GM23338 (cell line): ENCODE data around the gene VPS37C. TPM values are rescaled to one million over a fixed set of nuclear protein-coding genes. Genes with fewer than 3 reads are reported as not detected.
A peak's percentile ranks its signal among the peaks of the same experiment; 100 is the strongest.

Experiments
- ATAC-seq: fragments of 200-7000 bp; cut with Tn5 transposase; 3 replicates; pipeline ENCODE4 v1.9.1; 2020
- DNase-seq: peaks from one replicate; pipeline ENCODE4 v3.0.0-alpha.2; 2015; ENCODE audit warnings: low spot score
- H2AFZ ChIP-seq: fragments of 200-600 bp; sonication (generic); 2 replicates; pipeline ENCODE4 v1.8.0; 2016; ENCODE audit warnings: antibody characterized with exemption, mild to moderate bottlenecking, moderate library complexity
- H3F3A ChIP-seq: fragments of 200-600 bp; sonication (generic); replicated peaks from 2 replicates; pipeline ENCODE4 v1.8.0; 2017; ENCODE audit warnings: antibody characterized with exemption, mixed run types, low read depth
- H3K27ac ChIP-seq: fragments of 200-600 bp; sonication (generic); 2 replicates; pipeline ENCODE4 v1.6.1; 2016; ENCODE audit warnings: low read depth
- H3K27me3 ChIP-seq: fragments of 200-600 bp; sonication (generic); 2 replicates; pipeline ENCODE4 v1.8.0; 2016; ENCODE audit warnings: mild to moderate bottlenecking, mixed run types, moderate library complexity; ENCODE audit not compliant: insufficient read depth
- H3K36me3 ChIP-seq: fragments of 200-600 bp; sonication (generic); 2 replicates; pipeline ENCODE4 v1.8.0; 2016; ENCODE audit warnings: mild to moderate bottlenecking; ENCODE audit not compliant: insufficient read depth
- H3K4me1 ChIP-seq: fragments of 200-600 bp; sonication (generic); 2 replicates; pipeline ENCODE4 v1.8.0; 2016; ENCODE audit warnings: mild to moderate bottlenecking, moderate library complexity; ENCODE audit not compliant: insufficient read depth
- H3K4me2 ChIP-seq: fragments of 200-600 bp; sonication (generic); 2 replicates; pipeline ENCODE4 v1.7.1; 2017; ENCODE audit warnings: mixed run types
- H3K4me3 ChIP-seq: fragments of 200-600 bp; sonication (generic); 2 replicates; pipeline ENCODE4 v1.6.1; 2016; ENCODE audit warnings: mixed run types
- H3K79me2 ChIP-seq: fragments of 200-600 bp; sonication (generic); replicated peaks from 2 replicates; pipeline ENCODE4 v1.8.0; 2017; ENCODE audit warnings: mild to moderate bottlenecking; ENCODE audit not compliant: insufficient read depth
- H3K9me2 ChIP-seq: fragments of 200-600 bp; sonication (generic); 2 replicates; pipeline ENCODE4 v1.8.0; 2017; ENCODE audit not compliant: insufficient read depth
- H4K20me1 ChIP-seq: fragments of 200-600 bp; sonication (generic); replicated peaks from 2 replicates; pipeline ENCODE4 v1.8.0; 2017; ENCODE audit warnings: mild to moderate bottlenecking; ENCODE audit not compliant: insufficient read depth
- H3K27ac Mint-ChIP-seq: 2 replicates; pipeline ENCODE4 v1.8.0; 2020; ENCODE audit warnings: inconsistent platforms, mild to moderate bottlenecking, moderate library complexity, mixed read lengths
- H3K27me3 Mint-ChIP-seq: 3 replicates; pipeline ENCODE4 v1.8.0; 2022; ENCODE audit warnings: low read depth, mild to moderate bottlenecking, moderate library complexity, mixed read lengths, inconsistent platforms; ENCODE audit not compliant: insufficient read depth, poor library complexity
- H3K36me3 Mint-ChIP-seq: 3 replicates; pipeline ENCODE4 v1.8.0; 2021; ENCODE audit warnings: low read depth, mild to moderate bottlenecking, inconsistent platforms, moderate library complexity, mixed read lengths
- H3K4me1 Mint-ChIP-seq: 3 replicates; pipeline ENCODE4 v1.8.0; 2020; ENCODE audit warnings: mild to moderate bottlenecking, inconsistent platforms, mixed read lengths
- H3K4me3 Mint-ChIP-seq: 3 replicates; pipeline ENCODE4 v1.8.0; 2021; ENCODE audit warnings: moderate library complexity, mild to moderate bottlenecking, inconsistent platforms, mixed read lengths
- H3K9me3 Mint-ChIP-seq: 3 replicates; pipeline ENCODE4 v1.8.0; 2020; ENCODE audit warnings: moderate library complexity, mild to moderate bottlenecking, inconsistent platforms, mixed read lengths
- CREB1 ChIP-seq: fragments of 250-450 bp; sonication (Bioruptor Pico); IDR thresholded peaks from 2 replicates; pipeline ENCODE4 v1.5.0; 2020; ENCODE audit warnings: low read depth, mild to moderate bottlenecking, moderate library complexity
- EZH2 ChIP-seq: fragments of 200-600 bp; sonication (generic); IDR thresholded peaks from one replicate; pipeline ENCODE4 v1.8.0; 2017; ENCODE audit warnings: antibody characterized with exemption, mild to moderate bottlenecking, low read depth; ENCODE audit not compliant: unreplicated experiment
- EZH2phosphoT487 ChIP-seq: fragments of 200-600 bp; sonication (generic); IDR thresholded peaks from one replicate; pipeline ENCODE4 v1.8.1; 2018; ENCODE audit warnings: antibody characterized with exemption; ENCODE audit not compliant: unreplicated experiment
- JUNB ChIP-seq: IDR thresholded peaks from one replicate; pipeline ENCODE4 v1.6.1; 2016; ENCODE audit warnings: antibody characterized with exemption; ENCODE audit not compliant: unreplicated experiment
- NANOG ChIP-seq: IDR thresholded peaks from 2 replicates; pipeline ENCODE4 v1.6.1; 2016; ENCODE audit warnings: antibody characterized with exemption, borderline replicate concordance
- POLR2AphosphoS5 ChIP-seq: IDR thresholded peaks from 2 replicates; pipeline ENCODE4 v1.6.1; 2016; ENCODE audit warnings: antibody characterized with exemption, low read depth
- STAT1 ChIP-seq: IDR thresholded peaks from one replicate; pipeline ENCODE4 v1.6.1; 2016; ENCODE audit warnings: antibody characterized with exemption; ENCODE audit not compliant: unreplicated experiment
- ZNF114 ChIP-seq: fragments of 250-450 bp; sonication (Bioruptor Pico); IDR thresholded peaks from 2 replicates; pipeline ENCODE4 v1.5.0; 2020; ENCODE audit warnings: mild to moderate bottlenecking, moderate library complexity
- ZNF331 ChIP-seq: fragments of 250-450 bp; sonication (Bioruptor Pico); IDR thresholded peaks from 2 replicates; pipeline ENCODE4 v1.5.0; 2020; ENCODE audit warnings: low read depth, mild to moderate bottlenecking, moderate library complexity
- polyA plus RNA-seq: library from polyadenylated mRNA; unstranded; fragments of >200 nt; fragmentation: Nextera tagmentation; extraction: Ambion mirVana; gene quantifications from 2 replicates; pipeline ENCODE4 v1.2.1, GENCODE V29; 2016
- total RNA-seq: library from RNA; depleted of rRNA; stranded (reverse); fragments of >200 nt; shearing (Covaris generic); gene quantifications from 2 replicates; pipeline ENCODE4 v1.2.3, GENCODE V29; 2014
- TF ChIP-seq, protein P1 (sequence below): IDR thresholded peaks from one replicate; pipeline ENCODE4 v1.6.1; 2018; ENCODE audit warnings: antibody characterized with exemption; ENCODE audit not compliant: unreplicated experiment
- TF ChIP-seq, protein P2 (sequence below): fragments of 250-450 bp; sonication (Bioruptor Pico); IDR thresholded peaks from 2 replicates; pipeline ENCODE4 v1.5.0; 2020; ENCODE audit warnings: mild to moderate bottlenecking, moderate library complexity
- TF ChIP-seq, protein P3 (sequence below), 2 experiments: fragments of 200-600 bp in 1 of 2; sonication (generic) in 1 of 2; conservative IDR thresholded peaks; 2 replicates each; pipeline versions ENCODE4 v1.5.1 to v1.6.1; 2016 to 2017; ENCODE audit warnings: antibody characterized with exemption in 2 of 2, low read depth in 2 of 2, mild to moderate bottlenecking in 2 of 2, moderate library complexity in 1 of 2
- TF ChIP-seq, protein P4 (sequence below): IDR thresholded peaks from 2 replicates; pipeline ENCODE4 v1.6.1; 2016; ENCODE audit warnings: antibody characterized with exemption

The VPS37C gene
- total and polyA plus RNA-seq, 2 experiments from 2014 or later: 8.8 to 19.4 TPM

DNA sequence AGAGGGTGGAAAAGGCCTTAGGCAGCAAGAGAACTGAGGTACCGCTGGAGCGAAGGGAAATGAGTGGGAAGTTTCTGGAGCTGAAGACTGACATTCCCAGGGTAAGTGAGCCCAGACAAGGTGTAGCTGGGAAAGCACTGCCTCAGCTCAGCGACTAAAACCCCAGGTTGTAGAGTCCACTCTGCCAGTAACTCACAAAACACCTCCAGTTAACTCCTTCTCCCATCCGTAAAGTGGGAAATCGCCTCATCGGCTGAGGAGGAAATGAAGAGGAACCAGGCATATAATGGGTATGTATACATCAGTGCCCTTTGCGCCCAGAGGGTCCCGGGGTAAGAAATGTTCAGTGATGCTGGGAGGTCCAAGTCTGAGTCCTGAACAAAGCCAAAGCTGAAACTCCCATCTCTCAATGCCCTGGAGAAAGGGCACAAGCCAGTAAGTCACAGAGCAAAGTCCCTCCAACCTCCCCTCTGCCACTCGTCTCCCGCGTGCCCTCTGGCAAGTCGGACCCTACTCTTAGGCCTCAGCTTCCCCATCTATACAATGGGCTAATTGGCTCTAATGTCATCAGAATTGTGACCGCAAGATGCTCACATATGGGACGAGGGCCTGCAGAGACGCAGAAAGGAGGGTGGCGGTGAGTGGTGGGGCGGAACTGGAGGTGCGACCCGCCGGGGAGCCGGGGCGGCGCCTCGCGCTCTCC, 588 bp downstream of the VPS37C start:
- TF ChIP-seq, protein P1, sequence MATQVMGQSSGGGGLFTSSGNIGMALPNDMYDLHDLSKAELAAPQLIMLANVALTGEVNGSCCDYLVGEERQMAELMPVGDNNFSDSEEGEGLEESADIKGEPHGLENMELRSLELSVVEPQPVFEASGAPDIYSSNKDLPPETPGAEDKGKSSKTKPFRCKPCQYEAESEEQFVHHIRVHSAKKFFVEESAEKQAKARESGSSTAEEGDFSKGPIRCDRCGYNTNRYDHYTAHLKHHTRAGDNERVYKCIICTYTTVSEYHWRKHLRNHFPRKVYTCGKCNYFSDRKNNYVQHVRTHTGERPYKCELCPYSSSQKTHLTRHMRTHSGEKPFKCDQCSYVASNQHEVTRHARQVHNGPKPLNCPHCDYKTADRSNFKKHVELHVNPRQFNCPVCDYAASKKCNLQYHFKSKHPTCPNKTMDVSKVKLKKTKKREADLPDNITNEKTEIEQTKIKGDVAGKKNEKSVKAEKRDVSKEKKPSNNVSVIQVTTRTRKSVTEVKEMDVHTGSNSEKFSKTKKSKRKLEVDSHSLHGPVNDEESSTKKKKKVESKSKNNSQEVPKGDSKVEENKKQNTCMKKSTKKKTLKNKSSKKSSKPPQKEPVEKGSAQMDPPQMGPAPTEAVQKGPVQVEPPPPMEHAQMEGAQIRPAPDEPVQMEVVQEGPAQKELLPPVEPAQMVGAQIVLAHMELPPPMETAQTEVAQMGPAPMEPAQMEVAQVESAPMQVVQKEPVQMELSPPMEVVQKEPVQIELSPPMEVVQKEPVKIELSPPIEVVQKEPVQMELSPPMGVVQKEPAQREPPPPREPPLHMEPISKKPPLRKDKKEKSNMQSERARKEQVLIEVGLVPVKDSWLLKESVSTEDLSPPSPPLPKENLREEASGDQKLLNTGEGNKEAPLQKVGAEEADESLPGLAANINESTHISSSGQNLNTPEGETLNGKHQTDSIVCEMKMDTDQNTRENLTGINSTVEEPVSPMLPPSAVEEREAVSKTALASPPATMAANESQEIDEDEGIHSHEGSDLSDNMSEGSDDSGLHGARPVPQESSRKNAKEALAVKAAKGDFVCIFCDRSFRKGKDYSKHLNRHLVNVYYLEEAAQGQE: no peak
- TF ChIP-seq EZH2: no peak
- no peak for TF ChIP-seq CREB1 (CRISPR knock-in tag)
- no peak for TF ChIP-seq NANOG
- TF ChIP-seq, protein P2, sequence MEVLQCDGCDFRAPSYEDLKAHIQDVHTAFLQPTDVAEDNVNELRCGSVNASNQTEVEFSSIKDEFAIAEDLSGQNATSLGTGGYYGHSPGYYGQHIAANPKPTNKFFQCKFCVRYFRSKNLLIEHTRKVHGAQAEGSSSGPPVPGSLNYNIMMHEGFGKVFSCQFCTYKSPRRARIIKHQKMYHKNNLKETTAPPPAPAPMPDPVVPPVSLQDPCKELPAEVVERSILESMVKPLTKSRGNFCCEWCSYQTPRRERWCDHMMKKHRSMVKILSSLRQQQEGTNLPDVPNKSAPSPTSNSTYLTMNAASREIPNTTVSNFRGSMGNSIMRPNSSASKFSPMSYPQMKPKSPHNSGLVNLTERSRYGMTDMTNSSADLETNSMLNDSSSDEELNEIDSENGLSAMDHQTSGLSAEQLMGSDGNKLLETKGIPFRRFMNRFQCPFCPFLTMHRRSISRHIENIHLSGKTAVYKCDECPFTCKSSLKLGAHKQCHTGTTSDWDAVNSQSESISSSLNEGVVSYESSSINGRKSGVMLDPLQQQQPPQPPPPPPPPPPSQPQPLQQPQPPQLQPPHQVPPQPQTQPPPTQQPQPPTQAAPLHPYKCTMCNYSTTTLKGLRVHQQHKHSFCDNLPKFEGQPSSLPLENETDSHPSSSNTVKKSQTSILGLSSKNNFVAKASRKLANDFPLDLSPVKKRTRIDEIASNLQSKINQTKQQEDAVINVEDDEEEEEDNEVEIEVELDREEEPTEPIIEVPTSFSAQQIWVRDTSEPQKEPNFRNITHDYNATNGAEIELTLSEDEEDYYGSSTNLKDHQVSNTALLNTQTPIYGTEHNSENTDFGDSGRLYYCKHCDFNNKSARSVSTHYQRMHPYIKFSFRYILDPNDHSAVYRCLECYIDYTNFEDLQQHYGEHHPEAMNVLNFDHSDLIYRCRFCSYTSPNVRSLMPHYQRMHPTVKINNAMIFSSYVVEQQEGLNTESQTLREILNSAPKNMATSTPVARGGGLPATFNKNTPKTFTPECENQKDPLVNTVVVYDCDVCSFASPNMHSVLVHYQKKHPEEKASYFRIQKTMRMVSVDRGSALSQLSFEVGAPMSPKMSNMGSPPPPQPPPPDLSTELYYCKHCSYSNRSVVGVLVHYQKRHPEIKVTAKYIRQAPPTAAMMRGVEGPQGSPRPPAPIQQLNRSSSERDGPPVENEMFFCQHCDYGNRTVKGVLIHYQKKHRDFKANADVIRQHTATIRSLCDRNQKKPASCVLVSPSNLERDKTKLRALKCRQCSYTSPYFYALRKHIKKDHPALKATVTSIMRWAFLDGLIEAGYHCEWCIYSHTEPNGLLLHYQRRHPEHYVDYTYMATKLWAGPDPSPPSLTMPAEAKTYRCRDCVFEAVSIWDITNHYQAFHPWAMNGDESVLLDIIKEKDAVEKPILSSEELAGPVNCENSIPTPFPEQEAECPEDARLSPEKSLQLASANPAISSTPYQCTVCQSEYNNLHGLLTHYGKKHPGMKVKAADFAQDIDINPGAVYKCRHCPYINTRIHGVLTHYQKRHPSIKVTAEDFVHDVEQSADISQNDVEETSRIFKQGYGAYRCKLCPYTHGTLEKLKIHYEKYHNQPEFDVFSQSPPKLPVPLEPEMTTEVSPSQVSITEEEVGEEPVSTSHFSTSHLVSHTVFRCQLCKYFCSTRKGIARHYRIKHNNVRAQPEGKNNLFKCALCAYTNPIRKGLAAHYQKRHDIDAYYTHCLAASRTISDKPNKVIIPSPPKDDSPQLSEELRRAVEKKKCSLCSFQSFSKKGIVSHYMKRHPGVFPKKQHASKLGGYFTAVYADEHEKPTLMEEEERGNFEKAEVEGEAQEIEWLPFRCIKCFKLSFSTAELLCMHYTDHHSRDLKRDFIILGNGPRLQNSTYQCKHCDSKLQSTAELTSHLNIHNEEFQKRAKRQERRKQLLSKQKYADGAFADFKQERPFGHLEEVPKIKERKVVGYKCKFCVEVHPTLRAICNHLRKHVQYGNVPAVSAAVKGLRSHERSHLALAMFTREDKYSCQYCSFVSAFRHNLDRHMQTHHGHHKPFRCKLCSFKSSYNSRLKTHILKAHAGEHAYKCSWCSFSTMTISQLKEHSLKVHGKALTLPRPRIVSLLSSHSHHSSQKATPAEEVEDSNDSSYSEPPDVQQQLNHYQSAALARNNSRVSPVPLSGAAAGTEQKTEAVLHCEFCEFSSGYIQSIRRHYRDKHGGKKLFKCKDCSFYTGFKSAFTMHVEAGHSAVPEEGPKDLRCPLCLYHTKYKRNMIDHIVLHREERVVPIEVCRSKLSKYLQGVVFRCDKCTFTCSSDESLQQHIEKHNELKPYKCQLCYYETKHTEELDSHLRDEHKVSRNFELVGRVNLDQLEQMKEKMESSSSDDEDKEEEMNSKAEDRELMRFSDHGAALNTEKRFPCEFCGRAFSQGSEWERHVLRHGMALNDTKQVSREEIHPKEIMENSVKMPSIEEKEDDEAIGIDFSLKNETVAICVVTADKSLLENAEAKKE (CRISPR knock-in tag): no peak
- no peak for TF ChIP-seq ZNF114 (CRISPR knock-in tag)
- TF ChIP-seq EZH2phosphoT487: no peak
- TF ChIP-seq, protein P3, sequence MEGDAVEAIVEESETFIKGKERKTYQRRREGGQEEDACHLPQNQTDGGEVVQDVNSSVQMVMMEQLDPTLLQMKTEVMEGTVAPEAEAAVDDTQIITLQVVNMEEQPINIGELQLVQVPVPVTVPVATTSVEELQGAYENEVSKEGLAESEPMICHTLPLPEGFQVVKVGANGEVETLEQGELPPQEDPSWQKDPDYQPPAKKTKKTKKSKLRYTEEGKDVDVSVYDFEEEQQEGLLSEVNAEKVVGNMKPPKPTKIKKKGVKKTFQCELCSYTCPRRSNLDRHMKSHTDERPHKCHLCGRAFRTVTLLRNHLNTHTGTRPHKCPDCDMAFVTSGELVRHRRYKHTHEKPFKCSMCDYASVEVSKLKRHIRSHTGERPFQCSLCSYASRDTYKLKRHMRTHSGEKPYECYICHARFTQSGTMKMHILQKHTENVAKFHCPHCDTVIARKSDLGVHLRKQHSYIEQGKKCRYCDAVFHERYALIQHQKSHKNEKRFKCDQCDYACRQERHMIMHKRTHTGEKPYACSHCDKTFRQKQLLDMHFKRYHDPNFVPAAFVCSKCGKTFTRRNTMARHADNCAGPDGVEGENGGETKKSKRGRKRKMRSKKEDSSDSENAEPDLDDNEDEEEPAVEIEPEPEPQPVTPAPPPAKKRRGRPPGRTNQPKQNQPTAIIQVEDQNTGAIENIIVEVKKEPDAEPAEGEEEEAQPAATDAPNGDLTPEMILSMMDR (conservative IDR thresholded peaks at IDR 0.05; ENCODE audit: low read depth in 2 of 2): no peak
- TF ChIP-seq, protein P4, sequence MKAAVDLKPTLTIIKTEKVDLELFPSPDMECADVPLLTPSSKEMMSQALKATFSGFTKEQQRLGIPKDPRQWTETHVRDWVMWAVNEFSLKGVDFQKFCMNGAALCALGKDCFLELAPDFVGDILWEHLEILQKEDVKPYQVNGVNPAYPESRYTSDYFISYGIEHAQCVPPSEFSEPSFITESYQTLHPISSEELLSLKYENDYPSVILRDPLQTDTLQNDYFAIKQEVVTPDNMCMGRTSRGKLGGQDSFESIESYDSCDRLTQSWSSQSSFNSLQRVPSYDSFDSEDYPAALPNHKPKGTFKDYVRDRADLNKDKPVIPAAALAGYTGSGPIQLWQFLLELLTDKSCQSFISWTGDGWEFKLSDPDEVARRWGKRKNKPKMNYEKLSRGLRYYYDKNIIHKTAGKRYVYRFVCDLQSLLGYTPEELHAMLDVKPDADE: no peak
- no peak for TF ChIP-seq POLR2AphosphoS5
- no peak for TF ChIP-seq ZNF331 (CRISPR knock-in tag)
- no peak for TF ChIP-seq STAT1
- no peak for TF ChIP-seq JUNB
- H3K36me3 ChIP-seq: no peaks in the 10 kb centered on the region
- peaks cover 47% of the 10 kb centered on the region for H3K79me2 ChIP-seq
- peak overlapping the region; percentile 88 for H3K27ac ChIP-seq
- H3K4me2 ChIP-seq: peak overlapping the region; percentile 75
- ATAC-seq: no peak
- Mint-ChIP-seq H3K27ac (peak overlapping the region; percentile 56; the same call in 1 of the 2 replicates), H3K36me3 (no peaks in the 10 kb centered on the region), H3K4me3 (peak overlapping the region; percentile 81), H3K9me3 (no peaks in the 10 kb centered on the region), H3K27me3 (peaks cover 3% of the 10 kb centered on the region), H3K4me1 (peaks cover 26% of the 10 kb centered on the region)
- DNase-seq: no peak
- peak overlapping the region; percentile 77 for H3K4me3 ChIP-seq
- H4K20me1 ChIP-seq: peaks cover 9% of the 10 kb centered on the region; the same call in 1 of the 2 replicates
- no peaks in the 10 kb centered on the region for H3K27me3 ChIP-seq
- H3F3A ChIP-seq: 0 out of 2 replicates have a peak, but pooled peaks cover 10% of the 10 kb centered on the region
- H3K4me1 ChIP-seq: peaks cover 12% of the 10 kb centered on the region
- no peaks in the 10 kb centered on the region for H3K9me2 ChIP-seq
- H2AFZ ChIP-seq: peak overlapping the region; percentile 77; the same call in 1 of the 2 replicates
